ENCODE data around the gene PLEKHA5.
A peak's percentile ranks its signal among the peaks of the same experiment; 100 is the strongest.
"Not testable (repeated sequence)": the region's sequence is repeated elsewhere in the genome, so short reads cannot be mapped to it uniquely, and the experiment has no call there.

Gene PLEKHA5

GRCh38 chr12:19129486-19130223, at the start of gene PLEKHA5:
PLEKHA5 (plus strand) TSS chr12:19129733; CDS start chr12:19129800, 67 bp downstream.
- DNase-seq = peak; percentile 13 to 22

GRCh38 chr12:19080918-19081317, 48.6 kb upstream of the PLEKHA5 start:
- no peak for DNase-seq

GRCh38 chr12:19082365-19082911, 47.1 kb upstream of the PLEKHA5 start:
- DNase-seq = no peak

- no peak for DNase-seq
Observed at GRCh38 chr12:19084547-19084946, 45.0 kb upstream of the PLEKHA5 start.

GRCh38 chr12:19085090-19085489, 44.4 kb upstream of the PLEKHA5 start:
- no peak for DNase-seq

- DNase-seq = no peak
Observed at GRCh38 chr12:19088606-19089005, 40.9 kb upstream of the PLEKHA5 start.

GRCh38 chr12:19092482-19092881, 37.1 kb upstream of the PLEKHA5 start:
- not testable (repeated sequence) for DNase-seq

- DNase-seq = no peak
Observed at GRCh38 chr12:19093218-19093617, 36.3 kb upstream of the PLEKHA5 start.

- no peak for DNase-seq
Observed at GRCh38 chr12:19095331-19095730, 34.2 kb upstream of the PLEKHA5 start.

- no peak for DNase-seq
Observed at GRCh38 chr12:19095756-19096480, 33.6 kb upstream of the PLEKHA5 start.

- no peak for DNase-seq
Observed at GRCh38 chr12:19105463-19105862, 24.1 kb upstream of the PLEKHA5 start.

GRCh38 chr12:19107750-19108149, 21.8 kb upstream of the PLEKHA5 start:
- no peak for DNase-seq

- DNase-seq = no peak
Observed at GRCh38 chr12:19110221-19110940, 19.2 kb upstream of the PLEKHA5 start.

GRCh38 chr12:19113464-19113863, 16.1 kb upstream of the PLEKHA5 start:
- DNase-seq = no peak

- no peak for DNase-seq
Observed at GRCh38 chr12:19115285-19115684, 14.2 kb upstream of the PLEKHA5 start.

- no peak for DNase-seq
Observed at GRCh38 chr12:19119440-19119839, 10.1 kb upstream of the PLEKHA5 start.

- DNase-seq = no peak
Observed at GRCh38 chr12:19120795-19121194, 8.7 kb upstream of the PLEKHA5 start.

GRCh38 chr12:19121449-19122018, 8.0 kb upstream of the PLEKHA5 start:
- DNase-seq = no peak

GRCh38 chr12:19125325-19125724, 4.2 kb upstream of the PLEKHA5 start:
- no peak for DNase-seq

- no peak for DNase-seq
Observed at GRCh38 chr12:19127270-19127669, 2.3 kb upstream of the PLEKHA5 start.

GRCh38 chr12:19128485-19128884, 1.0 kb upstream of the PLEKHA5 start:
- DNase-seq = no peak

GRCh38 chr12:19129122-19129485, 429 bp upstream of the PLEKHA5 start:
- no peak for DNase-seq

All from activated CD4-positive, alpha-beta T cell treated with anti-CD3 and anti-CD28 coated beads for 4 hours (primary cell).